Stimulated activated CD8-positive, alpha-beta memory T cell treated with anti-CD3 and anti-CD28 coated beads, Interleukin-2, amount 100 ng/mL, for 1 hour (primary cell): ENCODE results near the gene PBX1.

ENCODE experiments used
- DNase-seq, 2 donors: peaks; one replicate each; pipeline ENCODE4 v3.0.0-alpha.2; 2020; ENCODE audit warnings: low read depth in 2 of 2

PBX1 gene

GRCh38 chr1:164667600-164667999, 108.6 kb downstream of the PBX1 start:
- DNase-seq = no peak

DNA sequence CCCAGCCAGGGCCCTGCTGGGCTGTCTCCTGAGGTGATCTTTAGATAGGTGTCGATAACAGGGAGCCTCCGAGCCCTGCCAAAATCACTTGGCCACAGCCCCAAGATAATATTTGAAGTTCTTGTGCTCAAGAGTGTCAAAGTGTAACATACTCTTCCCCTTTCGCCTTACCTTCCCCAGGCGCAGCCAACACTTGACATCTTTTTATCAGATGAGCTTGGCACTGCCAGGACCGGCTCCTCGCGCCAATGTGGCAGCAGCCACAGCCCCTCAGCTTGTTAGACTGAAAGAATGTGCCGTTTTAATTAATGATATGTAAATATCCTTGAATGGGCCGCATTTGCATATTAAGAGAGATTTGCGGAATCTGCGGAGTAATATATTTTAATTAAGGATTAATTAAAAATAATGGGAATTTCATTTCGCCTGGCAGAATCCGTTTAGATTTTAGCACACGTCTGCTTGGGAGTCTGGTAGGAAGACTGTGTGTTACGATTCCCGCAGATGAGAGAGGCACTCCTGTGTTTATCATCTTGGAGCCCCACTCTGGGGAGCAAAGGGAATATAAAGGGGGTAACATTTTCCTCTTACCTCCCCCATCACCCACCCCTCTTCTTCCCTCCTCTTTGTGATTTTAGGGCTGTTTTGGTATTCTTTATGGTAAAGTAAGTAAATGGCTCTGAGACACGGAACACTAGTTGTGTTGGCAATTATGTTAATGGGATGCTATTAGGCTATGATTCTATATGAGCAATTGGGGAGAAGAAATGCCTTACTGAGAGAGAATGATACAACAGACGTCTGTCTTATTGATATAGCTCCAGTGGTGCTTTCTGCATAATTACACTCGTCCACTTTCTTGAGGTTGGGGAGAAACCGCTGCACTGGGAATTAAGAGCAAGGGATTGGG, 109.8 kb downstream of the PBX1 start:
- no peak for DNase-seq

GRCh38 chr1:164670026-164670425, 111.0 kb downstream of the PBX1 start:
- DNase-seq = no peak

DNA sequence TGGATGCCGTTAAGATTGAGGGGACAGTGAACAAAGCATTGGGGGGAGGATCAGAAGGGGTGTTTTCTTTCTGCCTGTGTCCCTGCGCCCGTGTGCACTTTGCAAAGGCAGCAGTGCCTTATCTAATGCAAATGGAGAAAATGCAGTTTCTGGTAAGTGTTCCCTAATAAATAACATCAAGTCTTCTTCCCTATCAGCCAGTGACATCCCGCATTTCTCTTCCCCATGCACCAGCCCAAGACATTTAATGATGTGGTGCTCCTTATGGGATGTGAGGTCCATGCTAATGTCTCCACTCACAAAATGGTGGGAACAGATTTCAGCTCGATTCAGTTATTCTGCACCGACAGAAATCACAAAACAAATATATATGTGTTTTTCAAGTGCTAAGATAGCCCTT, 111.8 kb downstream of the PBX1 start:
- no peak for DNase-seq

- DNase-seq = no peak
These were observed 112.5 kb downstream of the PBX1 start for GRCh38 chr1:164671323-164671965.

GRCh38 chr1:164671966-164672571, 113.1 kb downstream of the PBX1 start:
- no peak for DNase-seq

DNA sequence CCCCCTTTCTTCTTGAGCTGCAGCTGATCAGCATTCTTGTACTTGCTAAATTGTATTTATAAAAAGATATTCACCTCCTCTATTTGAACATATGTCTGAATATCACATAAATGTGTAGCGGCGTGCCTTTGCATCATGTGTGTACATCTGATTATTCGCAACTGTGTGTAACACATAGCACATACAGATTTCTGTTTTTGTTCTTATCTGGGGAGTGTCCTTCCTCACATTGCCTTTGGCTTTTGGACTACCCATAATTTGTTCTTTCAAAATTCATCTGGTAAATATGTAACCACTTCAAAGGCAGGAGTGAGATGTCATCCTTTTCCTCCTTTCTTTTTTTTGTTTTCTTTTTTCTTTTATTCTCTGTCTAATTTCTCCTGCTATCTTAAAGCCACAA, 113.6 kb downstream of the PBX1 start:
- no peak for DNase-seq

DNA sequence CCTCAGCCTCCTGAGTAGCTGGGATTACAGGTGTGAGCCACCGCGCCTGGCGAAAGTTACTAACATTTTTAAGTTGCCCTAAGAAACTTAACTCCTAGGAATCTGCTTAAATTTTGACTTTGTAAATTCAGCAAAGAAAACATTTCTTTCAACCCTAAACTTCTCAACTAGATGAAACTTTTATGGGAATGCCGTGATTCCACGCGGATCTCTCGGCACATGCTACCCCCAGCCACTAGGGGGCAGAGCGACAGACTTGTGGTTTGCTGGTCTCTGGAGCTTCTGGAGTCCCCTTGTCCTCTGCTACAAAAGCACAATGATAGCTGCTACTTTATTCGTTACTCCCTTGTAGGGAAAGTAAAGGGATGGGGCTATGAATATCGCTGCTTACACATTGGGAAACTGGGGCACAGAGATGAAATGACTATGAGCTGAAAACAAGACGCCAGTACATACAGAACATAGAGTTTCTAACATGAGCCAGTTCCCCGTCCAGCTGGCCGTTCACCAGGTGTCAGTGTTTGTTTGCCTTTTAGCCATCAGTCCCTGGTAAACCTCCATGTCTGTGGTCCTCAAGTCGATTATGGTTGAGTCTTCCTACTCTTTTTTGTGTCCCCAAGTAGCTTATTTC, 114.7 kb downstream of the PBX1 start:
- DNase-seq = no peak

GRCh38 chr1:164675342-164675904, 116.4 kb downstream of the PBX1 start:
- DNase-seq = no peak

DNA sequence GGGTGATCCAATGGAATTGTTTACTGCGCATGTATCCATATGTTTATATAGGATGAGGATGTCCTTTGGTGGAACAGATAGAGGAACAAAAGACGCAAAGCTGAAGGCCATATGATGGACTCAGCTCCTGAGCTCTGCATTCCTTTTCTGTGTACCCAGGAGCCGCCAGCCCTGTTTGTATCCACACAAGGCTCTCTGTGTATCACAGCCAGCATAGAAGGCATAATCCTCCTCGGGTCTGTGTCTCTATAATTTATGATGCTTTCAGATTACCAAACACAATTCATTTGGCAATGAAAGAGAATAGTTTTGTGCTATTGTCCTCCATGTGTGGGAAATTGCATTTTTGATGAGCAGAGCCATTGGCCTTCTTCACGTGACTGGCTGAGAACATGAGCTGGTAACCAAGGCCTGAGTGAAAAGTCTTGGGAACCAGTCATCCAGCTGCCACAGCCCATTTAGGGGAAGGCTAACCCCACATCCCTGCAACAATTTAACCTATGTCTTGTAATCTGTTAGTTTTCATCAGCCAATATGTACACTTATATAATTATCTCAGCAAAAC, 119.2 kb downstream of the PBX1 start:
- DNase-seq = no peak

DNA sequence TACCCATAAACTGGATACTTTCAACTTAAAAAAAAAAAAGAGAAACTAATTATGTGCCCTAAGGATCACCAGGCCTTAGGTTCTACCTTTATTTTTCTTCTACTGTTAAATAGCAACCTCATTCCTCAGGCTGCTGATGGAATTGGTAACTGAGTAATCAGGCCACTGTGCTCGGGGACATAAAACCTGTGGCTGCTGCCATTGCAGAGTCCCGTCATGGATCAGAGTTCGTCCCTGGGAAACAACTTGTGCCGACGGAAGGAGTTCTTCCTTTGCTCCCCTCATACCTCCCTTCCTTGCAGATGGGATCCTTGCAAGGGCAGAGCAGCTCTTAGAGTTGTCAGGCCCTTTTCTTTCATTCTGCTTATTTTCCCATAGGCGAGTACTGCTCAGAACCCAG, 123.6 kb downstream of the PBX1 start:
- DNase-seq = no peak

DNA sequence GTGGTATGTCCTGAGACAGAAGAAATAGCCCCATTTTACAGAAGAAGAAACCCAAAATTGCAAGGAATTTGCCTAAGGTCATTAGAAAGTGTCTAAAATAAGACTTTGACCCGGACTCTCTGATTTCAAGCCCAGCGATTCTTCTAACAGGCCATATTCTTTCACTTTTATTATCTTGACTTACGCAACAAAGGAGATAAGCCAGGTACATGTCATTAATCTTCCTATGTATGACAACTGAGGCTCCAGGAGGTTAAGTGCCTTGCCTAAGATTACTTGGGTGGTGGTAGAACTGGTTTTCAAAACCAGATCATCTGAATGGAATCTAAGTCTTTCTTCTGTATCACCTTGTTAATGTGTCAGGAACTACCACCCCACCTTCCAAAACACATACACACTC, 124.3 kb downstream of the PBX1 start:
- DNase-seq = no peak

DNA sequence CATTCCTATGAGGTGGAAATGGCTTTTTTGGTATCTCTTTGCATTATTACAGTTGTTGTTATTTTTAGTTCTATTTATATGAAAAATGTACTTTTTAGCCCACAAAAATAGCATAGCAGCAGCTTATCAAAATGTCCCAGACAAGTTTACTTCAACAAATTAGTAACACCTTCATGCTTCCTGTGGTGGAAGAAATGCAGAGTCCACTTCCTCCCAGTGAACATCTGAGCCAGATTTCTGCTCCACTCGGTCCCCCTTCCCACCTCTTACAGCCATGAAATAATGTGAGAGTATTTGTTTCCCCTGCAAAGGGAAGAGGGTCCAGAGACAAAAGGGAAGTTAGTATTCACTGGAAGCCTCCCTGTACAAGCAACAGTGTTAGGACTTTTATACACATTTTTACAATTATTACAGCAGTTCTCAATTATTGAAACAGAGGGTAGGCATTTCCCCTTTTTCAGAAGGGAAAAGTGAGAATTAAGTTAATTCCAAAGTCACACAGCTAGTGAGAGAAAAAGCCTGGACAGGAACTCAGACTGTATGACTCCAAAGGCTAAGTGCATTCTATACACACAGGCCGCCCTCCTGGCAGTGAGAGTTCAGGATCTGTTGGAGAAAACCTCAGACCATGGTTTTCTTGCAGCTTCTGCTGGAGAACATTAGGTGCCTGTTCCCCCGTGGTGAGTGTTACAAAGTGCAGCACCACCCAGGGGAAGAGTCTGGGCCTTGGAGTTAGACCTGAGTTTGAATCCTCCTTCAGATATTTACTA, 126.5 kb downstream of the PBX1 start:
- DNase-seq = no peak

DNA sequence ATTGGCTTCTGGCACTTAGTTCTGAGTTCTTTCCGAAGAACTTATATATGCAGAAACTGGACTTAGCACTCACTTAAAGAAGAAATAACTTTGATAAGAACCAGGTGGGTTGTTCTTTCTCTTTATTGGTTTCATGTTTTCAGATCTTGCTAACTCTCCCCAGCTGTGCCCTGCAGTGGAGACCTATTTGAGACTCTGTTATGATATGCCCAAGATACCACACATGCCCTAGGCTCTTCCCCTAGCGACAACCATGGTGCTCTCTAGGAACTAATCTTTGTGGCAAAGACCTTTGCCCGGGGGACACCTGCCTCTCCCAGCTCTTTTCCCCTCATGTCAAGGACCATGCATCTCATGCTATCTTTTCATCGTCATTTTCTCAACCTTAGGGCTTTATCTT, 128.8 kb downstream of the PBX1 start:
- no peak for DNase-seq

- no peak for DNase-seq
These were observed 129.8 kb downstream of the PBX1 start for GRCh38 chr1:164688791-164689190.

DNA sequence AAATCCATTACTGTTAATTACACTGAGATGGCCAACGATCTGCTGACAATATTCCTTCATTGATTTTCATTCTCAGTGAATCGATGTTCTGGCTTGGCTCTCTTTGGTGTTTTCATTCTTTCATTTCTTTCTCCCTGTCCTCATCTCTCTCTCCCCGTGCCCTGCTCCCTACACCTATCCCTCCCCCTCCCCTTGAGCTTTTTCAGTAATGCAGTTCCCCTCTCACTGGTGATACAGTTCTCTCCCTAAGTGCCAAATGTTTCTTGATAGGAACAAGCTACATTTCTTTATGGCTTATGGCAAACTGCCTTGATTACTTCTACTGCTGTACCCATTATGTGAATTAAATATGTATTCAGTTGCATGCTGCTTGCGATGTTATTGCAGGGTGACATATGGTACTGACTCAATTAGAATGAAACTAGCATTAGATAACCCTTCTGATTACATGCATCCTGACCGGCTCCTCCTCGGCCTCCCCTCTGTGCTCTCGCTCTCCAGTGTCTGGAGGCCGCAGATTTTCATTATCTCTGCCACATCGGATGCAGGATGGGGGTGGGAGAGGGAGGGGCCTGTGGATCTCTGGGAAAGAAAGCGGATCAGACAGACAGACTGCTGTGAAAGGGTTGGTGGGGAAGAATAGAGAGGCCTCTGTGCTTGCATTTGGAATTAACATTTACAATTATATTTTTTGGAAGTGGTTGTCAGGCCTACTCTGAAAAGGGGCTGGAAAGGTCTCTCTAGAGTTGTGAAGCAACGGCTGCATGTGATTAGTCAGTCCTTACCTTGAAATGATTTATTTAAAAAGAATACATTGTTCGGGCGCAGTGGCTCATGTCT, 130.9 kb downstream of the PBX1 start:
- DNase-seq = no peak

- no peak for DNase-seq
These were observed 133.4 kb downstream of the PBX1 start for GRCh38 chr1:164692420-164692819.

GRCh38 chr1:164693564-164694359, 134.8 kb downstream of the PBX1 start:
- DNase-seq = no peak

DNA sequence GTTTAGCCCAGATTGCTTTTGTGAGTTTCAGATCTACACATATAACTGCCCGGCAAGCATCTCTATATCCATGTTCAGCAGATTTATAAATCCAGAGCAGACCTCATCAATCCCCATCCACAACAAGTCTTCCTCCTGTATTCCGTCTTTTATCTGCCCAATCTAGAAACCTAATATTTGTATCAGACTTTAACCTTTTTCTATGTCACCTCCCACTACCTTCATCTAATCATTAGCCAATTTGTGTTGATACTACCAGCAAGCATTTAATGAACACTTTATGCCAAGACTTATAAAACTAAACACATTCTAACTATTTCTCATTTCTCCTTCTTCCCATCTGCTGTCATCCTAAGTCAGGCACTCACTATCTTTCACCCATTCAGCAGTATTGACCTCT, 135.5 kb downstream of the PBX1 start:
- no peak for DNase-seq
